PC-3 (cell line): ENCODE data around the gene FAM3B. TPM values are rescaled to one million over a fixed set of nuclear protein-coding genes. Genes with fewer than 3 reads are reported as not detected.

ENCODE experiments used
- ATAC-seq: fragments of 200-7000 bp; cut with Tn5 transposase; 2 replicates; pipeline ENCODE4 v1.9.1; 2020; ENCODE audit warnings: mild to moderate bottlenecking, moderate library complexity
- BruUV-seq: library from RNA; stranded (reverse); fragments of 400-500 nt; replicated peaks from 2 replicates; lab custom pipeline; 2021; lab: Mats Ljungman, UMichigan
- CTCF ChIA-PET: fragments of 300-600 bp; sonication (Branson Sonifier 250); formaldehyde crosslinking; loops from one replicate; lab custom pipeline; 2022; ENCODE audit warnings: antibody characterized with exemption; lab: Charles Lee
- POLR2A ChIA-PET: fragments of 300-600 bp; sonication (Branson Sonifier 250); formaldehyde crosslinking; loops from one replicate; lab custom pipeline; 2022; ENCODE audit warnings: antibody characterized with exemption; ENCODE audit not compliant: unreplicated experiment; lab: Charles Lee
- DNase-seq: peaks from one replicate; pipeline ENCODE4 v3.0.0-alpha.2; 2015
- H2AFZ ChIP-seq: fragments of 300-600 bp; sonication (generic); 2 replicates; pipeline ENCODE4 v1.6.0; 2016; ENCODE audit warnings: antibody characterized with exemption, low read length
- H3F3A ChIP-seq: fragments of 300-600 bp; sonication (generic); one replicate; pipeline ENCODE4 v1.6.0; 2017; ENCODE audit warnings: antibody characterized with exemption, low read length, control low read depth, mild to moderate bottlenecking; ENCODE audit not compliant: unreplicated experiment
- H3K27ac ChIP-seq: fragments of 300-600 bp; sonication (generic); 2 replicates; pipeline ENCODE4 v1.5.1; 2016; ENCODE audit warnings: mild to moderate bottlenecking, low read length
- H3K27me3 ChIP-seq: fragments of 300-600 bp; sonication (generic); 2 replicates; pipeline ENCODE4 v1.6.1; 2016; ENCODE audit warnings: low read length, mixed read lengths
- H3K36me3 ChIP-seq: fragments of 300-600 bp; sonication (generic); 2 replicates; pipeline ENCODE4 v1.6.1; 2016; ENCODE audit warnings: low read depth, mixed run types, low read length, mixed read lengths
- H3K4me1 ChIP-seq: fragments of 300-600 bp; sonication (generic); 2 replicates; pipeline ENCODE4 v1.5.1; 2016; ENCODE audit warnings: low read length; ENCODE audit not compliant: insufficient read depth
- H3K4me2 ChIP-seq: fragments of 300-600 bp; sonication (generic); 2 replicates; pipeline ENCODE4 v1.6.0; 2016; ENCODE audit warnings: low read length
- H3K4me3 ChIP-seq: fragments of 300-600 bp; sonication (generic); 2 replicates; pipeline ENCODE4 v1.5.1; 2016; ENCODE audit warnings: mild to moderate bottlenecking, low read length, mixed read lengths
- H3K79me2 ChIP-seq: fragments of 300-600 bp; sonication (generic); 2 replicates; pipeline ENCODE4 v1.6.1; 2017; ENCODE audit warnings: low read length, mixed read lengths
- H3K9ac ChIP-seq: fragments of 300-600 bp; sonication (generic); 2 replicates; pipeline ENCODE4 v1.6.0; 2016; ENCODE audit warnings: mild to moderate bottlenecking, low read length
- H3K9me2 ChIP-seq: fragments of 300-600 bp; sonication (generic); replicated peaks from 2 replicates; pipeline ENCODE4 v1.6.1; 2016; ENCODE audit warnings: mixed run types, low read length, mixed read lengths
- H3K9me3 ChIP-seq: fragments of 300-600 bp; sonication (generic); 2 replicates; pipeline ENCODE4 v1.6.1; 2016; ENCODE audit warnings: low read length, mixed read lengths
- H4K20me1 ChIP-seq: fragments of 300-600 bp; sonication (generic); 2 replicates; pipeline ENCODE4 v1.6.1; 2016; ENCODE audit warnings: low read length, mixed read lengths
- CTCF ChIP-seq: fragments of 300-600 bp; sonication (generic); conservative IDR thresholded peaks from 2 replicates; pipeline ENCODE4 v1.5.1; 2017; ENCODE audit warnings: antibody characterized with exemption, low read depth, mild to moderate bottlenecking, low read length
- EZH2 ChIP-seq: fragments of 300-600 bp; sonication (generic); IDR thresholded peaks from one replicate; pipeline ENCODE4 v1.6.1; 2017; ENCODE audit warnings: antibody characterized with exemption, mild to moderate bottlenecking, low read length; ENCODE audit not compliant: unreplicated experiment
- EZH2phosphoT487 ChIP-seq: fragments of 300-600 bp; sonication (generic); IDR thresholded peaks from 2 replicates; pipeline ENCODE4 v1.6.1; 2018; ENCODE audit warnings: mild to moderate bottlenecking, antibody characterized with exemption, low read length, borderline replicate concordance
- intact Hi-C: fragments of 100-400 bp; cut with micrococcal nuclease; formaldehyde crosslinking; loops from 2 replicates; pipeline ENCODE4 v1.9.0; 2023
- total RNA-seq: library from RNA; depleted of rRNA; stranded (reverse); fragments of >200 nt; gene quantifications from 2 replicates; pipeline ENCODE4 v1.2.3, GENCODE V29; 2014

Gene FAM3B
- total RNA-seq, 1 experiment from 2014 or later: not detected

GRCh38 chr21:41369105-41369919 is 52.7 kb downstream of the FAM3B start:
- Histone ChIP-seq H3K4me2 (no peak overlapping the region), H3K4me1 (peaks cover 15% of the 10 kb centered on the region), H3F3A (no peaks in the 10 kb centered on the region), H3K9me3 (no peaks in the 10 kb centered on the region), H3K27ac (no peak overlapping the region), H4K20me1 (no peaks in the 10 kb centered on the region), H3K27me3 (no peaks in the 10 kb centered on the region), H2AFZ (no peak overlapping the region), H3K9me2 (no peaks in the 10 kb centered on the region), H3K36me3 (no peaks in the 10 kb centered on the region), H3K79me2 (no peaks in the 10 kb centered on the region), H3K4me3 (no peak overlapping the region), H3K9ac (no peak overlapping the region)
- BruUV-seq: no TSS peak
- ChIA-PET POLR2A (no interaction called here), CTCF (no interaction called here)
- DNase-seq (no peak), ATAC-seq (no peak)
- no peak for TF ChIP-seq EZH2phosphoT487
- no peak for TF ChIP-seq EZH2
- TF ChIP-seq CTCF: no peak
- intact Hi-C loops: loop anchor here (10.0 kb wide), 1 partner anchor 85 kb away; no protein-coding TSS in a partner anchor

- no peaks in the 10 kb centered on the region for H4K20me1 ChIP-seq
- no peak overlapping the region for H2AFZ ChIP-seq
Observed at GRCh38 chr21:41369920-41370839, 53.6 kb downstream of the FAM3B start.

GRCh38 chr21:41370840-41371684 is 54.5 kb downstream of the FAM3B start:
- TF ChIP-seq EZH2phosphoT487 (no peak), CTCF (no peak)

More at GRCh38 chr21:41369920-41370839, 53.6 kb downstream of the FAM3B start:
- ChIA-PET CTCF (no interaction called here), POLR2A (no interaction called here)
- Histone ChIP-seq H3K9ac (no peak overlapping the region), H3K9me3 (no peaks in the 10 kb centered on the region), H3K27me3 (no peaks in the 10 kb centered on the region), H3K4me1 (peaks cover 15% of the 10 kb centered on the region), H3K79me2 (no peaks in the 10 kb centered on the region), H3K36me3 (no peaks in the 10 kb centered on the region), H3K4me3 (no peak overlapping the region), H3K4me2 (no peak overlapping the region), H3F3A (no peaks in the 10 kb centered on the region), H3K27ac (no peak overlapping the region), H3K9me2 (no peaks in the 10 kb centered on the region)
- no TSS peak for BruUV-seq
- intact Hi-C loops: loop anchor here (10.0 kb wide), 1 partner anchor 85 kb away; no protein-coding TSS in a partner anchor
- TF ChIP-seq EZH2phosphoT487: no peak
- ATAC-seq: no peak
- no peak for DNase-seq

More at GRCh38 chr21:41370840-41371684, 54.5 kb downstream of the FAM3B start:
- POLR2A ChIA-PET: no interaction called here
- peaks cover 15% of the 10 kb centered on the region for H3K4me1 ChIP-seq
- H3F3A ChIP-seq: no peaks in the 10 kb centered on the region
- no peaks in the 10 kb centered on the region for H4K20me1 ChIP-seq
- H3K27me3 ChIP-seq: no peaks in the 10 kb centered on the region
- H3K4me3 ChIP-seq: no peak overlapping the region
- no peak overlapping the region for H3K4me2 ChIP-seq
- DNase-seq: no peak
- CTCF ChIA-PET: no interaction called here
- no peak overlapping the region for H2AFZ ChIP-seq
- intact Hi-C loops: no loop called here
- no peaks in the 10 kb centered on the region for H3K9me3 ChIP-seq
- H3K36me3 ChIP-seq: no peaks in the 10 kb centered on the region
- H3K9ac ChIP-seq: no peak overlapping the region
- no TSS peak for BruUV-seq
- H3K79me2 ChIP-seq: no peaks in the 10 kb centered on the region
- ATAC-seq: no peak
- no peak overlapping the region for H3K27ac ChIP-seq
- H3K9me2 ChIP-seq: no peaks in the 10 kb centered on the region
